AG08395 (cell line): ENCODE measurements around the gene CCDC85C.

Experiments
- DNase-seq: peaks from one replicate; pipeline ENCODE4 v3.0.0; 2012; ENCODE audit warnings: mixed read lengths, low spot score

Gene CCDC85C

GRCh38 chr14:99472937-99473336 lies 131.1 kb downstream of the CCDC85C start:
- DNase-seq, result no peak

- DNase-seq, result no peak
Observed at GRCh38 chr14:99471731-99472130, 132.3 kb downstream of the CCDC85C start.

- no peak for DNase-seq
Observed at GRCh38 chr14:99468836-99469592, 135.0 kb downstream of the CCDC85C start.

GRCh38 chr14:99468081-99468480 lies 135.9 kb downstream of the CCDC85C start:
- DNase-seq, result no peak

GRCh38 chr14:99467336-99468078 lies 136.5 kb downstream of the CCDC85C start:
- DNase-seq, result no peak

- no peak for DNase-seq
Observed at GRCh38 chr14:99466758-99467157, 137.2 kb downstream of the CCDC85C start.

GRCh38 chr14:99465288-99465687 lies 138.7 kb downstream of the CCDC85C start:
- no peak for DNase-seq

GRCh38 chr14:99463974-99464373 lies 140.0 kb downstream of the CCDC85C start:
- no peak for DNase-seq

- no peak for DNase-seq
Observed at GRCh38 chr14:99462210-99462609, 141.8 kb downstream of the CCDC85C start.

- DNase-seq, result no peak
Observed at GRCh38 chr14:99461411-99462085, 142.5 kb downstream of the CCDC85C start.

- DNase-seq, result no peak
Observed at GRCh38 chr14:99460793-99461192, 143.2 kb downstream of the CCDC85C start.

- peak; percentile 3 for DNase-seq
Observed at GRCh38 chr14:99459481-99460100, 144.4 kb downstream of the CCDC85C start.

GRCh38 chr14:99454246-99454645 lies 149.8 kb downstream of the CCDC85C start:
- DNase-seq, result no peak

- DNase-seq, result no peak
Observed at GRCh38 chr14:99452968-99453367, 151.0 kb downstream of the CCDC85C start.

- no peak for DNase-seq
Observed at GRCh38 chr14:99451234-99451633, 152.8 kb downstream of the CCDC85C start.

- no peak for DNase-seq
Observed at GRCh38 chr14:99450266-99450665, 153.7 kb downstream of the CCDC85C start.
